Hematopoietic multipotent progenitor cell treated with erythropoietin and hydrocortisone succinate and interleukin-3 and kit ligand, for 17 days (in vitro differentiated cells): ENCODE measurements around the gene APOL4.
"Not testable (repeated sequence)": the region's sequence is repeated elsewhere in the genome, so short reads cannot be mapped to it uniquely, and the experiment has no call there.

Experiments
- DNase-seq: peaks from one replicate; pipeline ENCODE4 v3.0.0-alpha.2; 2015; ENCODE audit warnings: low spot score

Gene APOL4

DNA sequence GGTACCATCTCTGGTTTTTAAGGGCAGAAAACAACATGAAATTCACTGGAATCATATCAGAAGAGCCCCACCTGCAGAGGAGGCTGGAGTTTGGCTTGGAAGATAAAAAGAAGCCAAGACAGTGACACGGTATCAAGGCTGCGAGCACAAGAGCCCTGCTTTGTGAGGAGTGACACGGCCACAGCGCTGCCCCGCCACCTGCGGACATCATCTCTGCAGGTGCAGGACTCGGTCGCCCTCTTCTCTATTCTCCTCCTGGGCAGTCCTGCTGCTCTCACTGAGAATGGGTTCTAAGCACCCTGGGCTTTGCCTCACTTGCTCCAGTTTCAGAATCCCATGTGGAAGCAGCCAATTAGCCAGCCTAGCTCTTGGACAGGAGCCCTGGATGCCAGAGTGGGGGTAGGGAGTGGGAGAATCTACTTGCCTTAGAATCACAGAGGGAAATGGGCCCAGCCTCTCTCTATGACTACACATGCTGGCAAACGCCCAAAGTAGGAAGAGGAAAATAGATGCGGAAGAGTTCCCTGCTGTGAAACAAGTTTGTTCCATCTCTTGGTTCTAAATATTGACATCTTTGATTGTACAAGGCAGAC, 17.1 kb downstream of the APOL4 start:
- DNase-seq, result no peak

GRCh38 chr22:36183446-36183845, 18.2 kb downstream of the APOL4 start:
- DNase-seq, result no peak

DNA sequence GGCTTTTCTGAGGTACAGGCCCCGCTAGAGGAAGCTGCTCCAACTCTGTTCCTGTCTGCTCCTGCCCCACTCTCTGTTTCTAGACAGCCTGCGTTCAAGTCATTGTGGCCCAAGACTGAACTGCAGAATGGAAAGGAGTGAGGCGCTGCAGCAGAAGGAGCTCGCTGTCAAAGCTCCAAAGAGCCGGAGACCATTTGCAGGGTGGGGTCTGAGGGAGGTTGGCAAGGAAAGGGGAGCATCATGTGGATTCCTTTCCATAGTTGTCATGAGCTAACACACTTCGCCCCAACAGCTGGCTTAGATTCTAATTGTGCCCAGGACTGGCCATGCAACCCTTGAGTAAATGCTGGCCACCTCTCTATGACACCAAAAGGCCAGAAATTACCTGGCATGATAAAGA, 18.8 kb downstream of the APOL4 start:
- no peak for DNase-seq

GRCh38 chr22:36182056-36182455, 19.6 kb downstream of the APOL4 start:
- peak; percentile 52 for DNase-seq

DNA sequence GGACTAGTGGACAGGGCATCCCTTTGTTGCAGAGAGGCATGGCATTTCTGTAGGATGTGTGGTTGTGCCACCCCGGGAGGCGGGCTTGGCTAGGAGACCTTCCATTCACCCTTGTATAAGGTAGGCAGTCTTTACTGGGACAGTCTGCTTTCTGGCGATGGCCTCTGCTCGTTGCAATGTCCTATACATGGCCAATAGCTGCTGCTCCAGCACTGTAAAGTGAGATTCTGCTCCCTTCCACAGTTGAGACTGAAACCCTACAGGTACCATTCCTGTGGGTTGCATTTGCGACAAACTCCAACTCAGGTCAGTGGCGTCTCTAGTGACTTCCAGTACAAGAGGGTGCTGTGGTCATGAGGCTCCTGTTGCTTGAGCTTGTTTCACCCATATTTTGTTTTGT, 20.7 kb downstream of the APOL4 start:
- DNase-seq, result no peak

DNA sequence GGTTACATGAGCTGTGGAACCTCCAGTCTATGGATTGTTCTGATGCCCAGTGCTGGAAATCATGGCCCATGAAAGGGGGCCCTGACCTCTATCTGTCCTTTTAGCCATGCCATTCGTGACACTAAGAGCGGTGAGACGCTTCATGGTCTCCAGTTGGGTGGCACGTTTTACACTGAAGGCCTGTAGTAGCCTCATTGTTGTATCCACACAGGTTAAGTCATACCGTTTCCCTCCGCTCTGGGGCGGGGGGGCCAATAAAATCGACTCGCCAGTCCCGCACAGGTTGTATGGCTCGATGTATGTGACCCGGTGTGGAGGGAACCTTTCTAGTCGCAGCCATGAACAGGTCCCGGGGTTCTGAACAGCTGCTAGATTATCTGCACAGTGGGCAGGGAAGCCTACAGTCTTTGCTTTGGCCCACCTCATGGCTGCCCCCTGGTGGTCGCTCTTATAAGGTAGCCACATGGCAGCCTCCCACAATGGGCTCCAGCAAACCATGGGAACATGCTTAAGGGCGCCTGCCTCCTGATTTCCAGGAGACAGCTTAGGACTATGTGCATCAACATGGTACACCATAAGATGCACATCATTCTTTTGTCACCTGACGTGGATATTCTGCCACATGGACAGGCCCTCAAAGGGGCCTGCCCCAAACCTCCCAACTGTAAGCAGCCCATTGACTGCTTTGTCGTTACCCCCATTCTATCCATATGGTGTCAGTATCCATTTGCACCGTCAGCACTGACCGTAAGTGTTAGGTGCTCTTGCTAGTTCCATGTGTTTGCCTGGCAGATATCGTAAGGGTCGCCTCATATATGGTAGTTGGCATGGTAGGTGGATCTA, 21.4 kb downstream of the APOL4 start:
- peak; percentile 89 for DNase-seq

- no peak for DNase-seq
Observed at GRCh38 chr22:36177160-36177559, 24.4 kb downstream of the APOL4 start.

- DNase-seq, result no peak
Observed at GRCh38 chr22:36175892-36176291, 25.7 kb downstream of the APOL4 start.

- DNase-seq, result no peak
Observed at GRCh38 chr22:36171941-36172340, 29.7 kb downstream of the APOL4 start.

GRCh38 chr22:36166518-36167220, 34.9 kb downstream of the APOL4 start:
- DNase-seq, result no peak

DNA sequence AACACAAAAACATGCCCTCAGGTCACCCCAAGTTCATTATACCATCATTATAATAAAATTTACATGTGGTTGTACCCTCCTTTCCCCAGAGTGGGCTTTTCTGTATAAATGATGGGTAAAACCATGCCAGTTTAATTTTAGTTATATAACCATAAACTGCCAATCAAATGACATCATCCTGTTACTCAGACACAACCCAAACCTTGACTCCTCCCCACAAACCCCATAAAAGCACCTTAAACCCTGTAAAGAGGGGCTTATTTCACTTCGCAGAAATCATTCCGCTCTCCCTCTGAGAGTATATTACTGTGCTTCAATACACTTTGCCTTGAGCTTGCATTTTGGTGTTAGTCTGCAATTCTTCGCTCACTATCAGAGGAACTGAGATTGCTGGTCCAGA, 35.5 kb downstream of the APOL4 start:
- DNase-seq, result no peak

DNA sequence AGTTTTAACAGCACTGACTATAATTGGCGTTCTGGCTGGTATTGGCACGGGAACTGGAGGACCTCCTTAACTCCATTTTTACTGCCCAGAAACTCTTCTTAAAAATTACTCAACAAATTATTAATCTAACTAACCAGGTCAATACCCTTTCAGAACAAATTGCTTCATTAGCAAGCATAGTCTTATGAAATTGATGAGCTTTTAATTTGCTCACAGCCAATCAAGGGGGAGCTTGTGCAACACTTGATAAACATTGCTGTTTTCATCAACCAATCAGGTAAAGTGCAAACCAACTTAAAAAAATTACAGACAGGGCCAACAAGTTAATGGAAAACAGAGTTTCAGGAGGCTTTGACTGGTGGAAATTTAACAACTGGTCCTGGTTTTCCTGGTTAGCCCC, 36.5 kb downstream of the APOL4 start:
- DNase-seq, result no peak

- DNase-seq, result no peak
Observed at GRCh38 chr22:36164621-36165020, 37.0 kb downstream of the APOL4 start.

- no peak for DNase-seq
Observed at GRCh38 chr22:36163497-36163896, 38.1 kb downstream of the APOL4 start.

GRCh38 chr22:36162127-36163034, 39.2 kb downstream of the APOL4 start:
- no peak for DNase-seq

- not testable (repeated sequence) for DNase-seq
Observed at GRCh38 chr22:36161793-36162126, 39.8 kb downstream of the APOL4 start.

DNA sequence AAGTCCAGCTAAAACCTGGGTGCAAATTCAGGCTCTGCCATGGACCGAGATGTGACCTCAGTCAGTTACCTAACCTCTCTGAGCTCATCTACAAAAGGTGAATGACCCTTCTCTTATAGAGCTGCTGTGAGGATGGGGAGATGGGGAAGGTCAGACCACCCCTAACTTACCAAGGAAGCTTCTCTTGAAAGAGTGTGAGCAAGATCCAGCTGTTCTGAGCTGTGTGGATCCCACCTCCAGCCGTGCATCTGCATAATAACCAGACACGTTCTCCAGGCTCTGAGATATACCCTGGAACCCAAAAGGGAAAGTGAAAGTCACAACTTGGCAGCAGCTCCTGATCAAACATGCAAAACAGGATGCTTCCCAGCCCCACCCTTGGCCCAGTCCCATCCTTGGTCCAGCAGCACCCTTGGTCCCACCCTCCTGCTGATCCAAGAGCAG, 41.1 kb downstream of the APOL4 start, which contains the start of gene APOL3:
Gene APOL3, minus strand, starts transcription at position 257 of the 444 bp plus-strand sequence. CDS start 11,700 bp downstream, outside the sequence.
- peak; percentile 84 for DNase-seq

DNA sequence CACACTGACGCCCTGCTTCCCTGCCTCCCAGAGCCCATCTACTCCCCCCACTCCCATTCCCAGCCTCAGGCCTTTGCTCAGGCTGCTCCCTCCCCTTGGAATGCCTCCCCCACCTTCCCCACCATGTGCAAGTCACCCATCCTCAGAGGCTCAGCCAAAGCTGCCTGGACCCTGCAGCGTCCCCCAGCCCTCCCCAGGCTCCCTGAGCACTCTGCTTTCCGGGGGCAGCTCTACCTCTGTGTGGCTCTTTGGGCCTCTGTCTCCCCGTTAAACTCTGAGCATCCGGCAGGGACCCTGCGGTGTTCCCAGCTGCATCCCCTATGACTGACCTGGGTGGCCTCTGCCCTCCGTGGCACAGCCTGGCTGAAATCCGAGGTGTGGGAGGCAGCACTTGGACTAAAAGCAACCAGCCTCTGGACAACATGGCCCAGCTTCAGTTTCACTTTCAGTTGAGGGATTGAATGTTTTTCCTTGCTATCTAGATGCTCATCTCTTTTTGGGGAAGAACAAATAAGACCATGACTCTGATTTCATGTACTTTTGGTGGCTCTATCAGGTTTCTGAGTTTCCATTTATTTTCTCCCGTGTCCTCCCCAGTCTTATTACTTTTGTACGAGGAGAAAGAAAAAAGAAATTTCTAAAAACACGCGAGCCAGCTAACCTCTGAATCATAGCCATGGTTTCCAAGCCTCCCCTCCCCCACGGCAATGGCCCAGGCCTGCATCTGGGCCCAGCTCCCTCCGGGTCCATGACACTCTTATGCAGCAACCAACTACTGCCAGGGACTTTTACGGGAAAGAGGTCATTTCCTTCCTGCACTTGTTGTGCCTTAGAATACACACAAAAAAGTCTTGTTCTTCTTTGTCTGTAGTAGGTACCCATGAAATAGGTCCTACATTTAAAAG, 44.8 kb downstream of the APOL4 start:
- peak; percentile 83 for DNase-seq

DNA sequence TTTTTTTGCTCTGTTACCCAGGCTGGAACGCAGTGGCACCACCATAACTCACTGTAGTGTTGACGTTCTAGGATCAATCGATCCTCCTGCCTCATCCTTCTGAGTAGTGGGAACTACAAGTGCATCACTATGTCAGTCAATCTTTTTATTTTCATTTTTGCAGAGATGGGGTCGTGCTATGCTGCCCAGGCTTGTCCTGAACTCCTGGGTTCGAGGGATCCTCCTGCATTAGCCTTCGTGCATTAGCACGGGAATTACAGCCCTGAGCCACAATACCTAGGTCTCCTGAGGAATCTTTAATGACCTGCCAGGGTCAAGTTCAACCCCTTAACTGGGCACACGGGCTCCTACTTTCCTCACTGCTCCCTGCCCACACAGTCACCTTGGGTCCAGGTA, 45.5 kb downstream of the APOL4 start:
- DNase-seq, result peak; percentile 28

GRCh38 chr22:36155702-36156101, 45.9 kb downstream of the APOL4 start:
- peak; percentile 43 for DNase-seq

- DNase-seq, result peak; percentile 67
Observed at GRCh38 chr22:36154423-36154945, 47.1 kb downstream of the APOL4 start.
